ENCODE results near the gene SPATC1L. TPM values are rescaled to one million over a fixed set of nuclear protein-coding genes. Genes with fewer than 3 reads are reported as not detected.

SPATC1L gene
- polyA plus RNA-seq, 3 donors, result 3.3 to 6.7 (median 5.8) TPM

GRCh38 chr21:46124926-46125845 is 59.1 kb downstream of the SPATC1L start:
- H4K20me1 ChIP-seq (ENCODE audit: insufficient read depth, low read length), result no peaks in the 10 kb centered on the region
- H3K4me3 Mint-ChIP-seq, result no peak overlapping the region
- H3K27ac Mint-ChIP-seq, result no peak overlapping the region
- TF ChIP-seq CTCF (IDR thresholded peaks at IDR 0.05), result no peak
- no peak overlapping the region for H3K4me2 ChIP-seq (replicated peaks; ENCODE audit: extremely low read depth, low read length, poor library complexity, severe bottlenecking)
- H3K4me1 Mint-ChIP-seq, result no peaks in the 10 kb centered on the region
- no peaks in the 10 kb centered on the region for H3K27me3 ChIP-seq (ENCODE audit: control insufficient read depth in 2 of 2, insufficient read depth in 2 of 2, low read length in 2 of 2)
- intact Hi-C loops (cut with micrococcal nuclease), result no loop called here
- H3K27ac ChIP-seq (ENCODE audit: low read depth in 1 of 2, low read length in 2 of 2), result no peak overlapping the region
- H3K9me3 Mint-ChIP-seq, result peaks cover 0 to 8% (median 0%) of the 10 kb centered on the region in 7 donors
- H2AFZ ChIP-seq (ENCODE audit: insufficient read depth, low read depth, low read length, poor library complexity, severe bottlenecking), result no peak overlapping the region
- H3K36me3 Mint-ChIP-seq, result no peaks in the 10 kb centered on the region
- H3K9me3 ChIP-seq (replicated peaks in 1 of 2; ENCODE audit: control insufficient read depth in 1 of 2, insufficient read depth in 1 of 2, low read length in 2 of 2), result no peaks in the 10 kb centered on the region
- 94% methylated on average over 46 of the region's 49 CpGs for WGBS (ENCODE audit: insufficient coverage)
- H3K36me3 ChIP-seq (replicated peaks in 1 of 2; ENCODE audit: control insufficient read depth in 1 of 2, insufficient read depth in 2 of 2, low read length in 2 of 2), result no peaks in the 10 kb centered on the region
- H3K79me2 ChIP-seq (ENCODE audit: insufficient read depth, low read length), result no peaks in the 10 kb centered on the region
- no peak for DNase-seq
- H3K9ac ChIP-seq (ENCODE audit: insufficient read depth, low read length, poor library complexity, severe bottlenecking), result no peak overlapping the region
- no peak overlapping the region for H3K4me3 ChIP-seq (replicated peaks in 1 of 3; ENCODE audit: low read depth in 2 of 3, low read length in 3 of 3)
- H3K4me1 ChIP-seq (ENCODE audit: control insufficient read depth in 1 of 2, insufficient read depth in 2 of 2, low read length in 2 of 2), result no peaks in the 10 kb centered on the region
- H3K27me3 Mint-ChIP-seq (ENCODE audit: low read depth in 3 of 3), result peaks cover 0 to 3% (median 0%) of the 10 kb centered on the region in 3 donors

GRCh38 chr21:46124083-46124925 is 60.0 kb downstream of the SPATC1L start:
- TF ChIP-seq CTCF (IDR thresholded peaks at IDR 0.05), result no peak
- no peak overlapping the region for H3K9ac ChIP-seq (ENCODE audit: insufficient read depth, low read length, poor library complexity, severe bottlenecking)
- no peaks in the 10 kb centered on the region for H3K79me2 ChIP-seq (ENCODE audit: insufficient read depth, low read length)
- no peaks in the 10 kb centered on the region for H3K9me3 ChIP-seq (replicated peaks in 1 of 2; ENCODE audit: control insufficient read depth in 1 of 2, insufficient read depth in 1 of 2, low read length in 2 of 2)
- H3K27me3 ChIP-seq (ENCODE audit: control insufficient read depth in 2 of 2, insufficient read depth in 2 of 2, low read length in 2 of 2), result no peaks in the 10 kb centered on the region
- H3K4me3 ChIP-seq (replicated peaks in 1 of 3; ENCODE audit: low read depth in 2 of 3, low read length in 3 of 3), result no peak overlapping the region
- Mint-ChIP-seq H3K9me3 (peaks cover 0 to 8% (median 0%) of the 10 kb centered on the region in 7 donors), H3K36me3 (no peaks in the 10 kb centered on the region), H3K27ac (no peak overlapping the region), H3K27me3 (ENCODE audit: low read depth in 3 of 3) (peaks cover 0 to 3% (median 2%) of the 10 kb centered on the region in 3 donors), H3K4me3 (no peak overlapping the region), H3K4me1 (no peaks in the 10 kb centered on the region)
- H3K4me2 ChIP-seq (replicated peaks; ENCODE audit: extremely low read depth, low read length, poor library complexity, severe bottlenecking), result no peak overlapping the region
- no peak overlapping the region for H2AFZ ChIP-seq (ENCODE audit: insufficient read depth, low read depth, low read length, poor library complexity, severe bottlenecking)
- 93% methylated on average over 11 of the region's 16 CpGs for WGBS (ENCODE audit: insufficient coverage)
- no peak for DNase-seq
- H3K36me3 ChIP-seq (replicated peaks in 1 of 2; ENCODE audit: control insufficient read depth in 1 of 2, insufficient read depth in 2 of 2, low read length in 2 of 2), result no peaks in the 10 kb centered on the region
- no peaks in the 10 kb centered on the region for H3K4me1 ChIP-seq (ENCODE audit: control insufficient read depth in 1 of 2, insufficient read depth in 2 of 2, low read length in 2 of 2)
- intact Hi-C loops (cut with micrococcal nuclease), result no loop called here
- H3K27ac ChIP-seq (ENCODE audit: low read depth in 1 of 2, low read length in 2 of 2), result no peak overlapping the region
- H4K20me1 ChIP-seq (ENCODE audit: insufficient read depth, low read length), result no peaks in the 10 kb centered on the region

Measured in CD14-positive monocyte (primary cell).